H9 (cell line): ENCODE data around the gene SPINK1. TPM values are rescaled to one million over a fixed set of nuclear protein-coding genes. Genes with fewer than 3 reads are reported as not detected.

Experiments
- DNase-seq: peaks from one replicate; pipeline ENCODE4 v3.0.0-alpha.2; 2017
- H2AFZ ChIP-seq: one replicate; pipeline ENCODE4 v1.6.1; 2013; ENCODE audit warnings: mild to moderate bottlenecking, low read length, control low read depth, moderate library complexity
- H2AK5ac ChIP-seq: 2 replicates; pipeline ENCODE4 v1.6.1; 2013; ENCODE audit warnings: low read length, control low read depth, mixed read lengths; ENCODE audit not compliant: insufficient read length
- H2BK120ac ChIP-seq: one replicate; pipeline ENCODE4 v1.6.1; 2013; ENCODE audit warnings: low read depth, mild to moderate bottlenecking, low read length, control low read depth, inconsistent platforms; ENCODE audit not compliant: poor library complexity, severe bottlenecking
- H2BK12ac ChIP-seq: 2 replicates; pipeline ENCODE4 v1.6.1; 2013; ENCODE audit warnings: low read length, control low read depth, mixed read lengths, low read depth; ENCODE audit not compliant: insufficient read length
- H2BK15ac ChIP-seq: 2 replicates; pipeline ENCODE4 v1.6.1; 2013; ENCODE audit warnings: low read depth, low read length, control low read depth
- H2BK20ac ChIP-seq: one replicate; pipeline ENCODE4 v1.6.1; 2013; ENCODE audit warnings: low read depth, mild to moderate bottlenecking, low read length, control low read depth, inconsistent platforms; ENCODE audit not compliant: poor library complexity, severe bottlenecking
- H2BK5ac ChIP-seq: 2 replicates; pipeline ENCODE4 v1.6.1; 2013; ENCODE audit warnings: low read length, control low read depth, mixed read lengths; ENCODE audit not compliant: insufficient read length
- H3K14ac ChIP-seq: 2 replicates; pipeline ENCODE4 v1.6.1; 2013; ENCODE audit warnings: low read length, control low read depth; ENCODE audit not compliant: insufficient read depth
- H3K18ac ChIP-seq: 2 replicates; pipeline ENCODE4 v1.6.1; 2013; ENCODE audit warnings: low read depth, mild to moderate bottlenecking, mixed read lengths, low read length, control low read depth; ENCODE audit not compliant: insufficient read length
- H3K23ac ChIP-seq: 2 replicates; pipeline ENCODE4 v1.6.1; 2013; ENCODE audit warnings: low read length, control low read depth, mixed read lengths, low read depth; ENCODE audit not compliant: insufficient read length
- H3K23me2 ChIP-seq: 2 replicates; pipeline ENCODE4 v1.6.1; 2013; ENCODE audit warnings: low read depth, mild to moderate bottlenecking, mixed read lengths, low read length, control low read depth; ENCODE audit not compliant: insufficient read length, poor library complexity, severe bottlenecking
- H3K27ac ChIP-seq: 2 replicates; pipeline ENCODE4 v1.5.1; 2013; ENCODE audit warnings: low read length, control low read depth, mixed read lengths, low read depth; ENCODE audit not compliant: insufficient read length
- H3K27me3 ChIP-seq: 2 replicates; pipeline ENCODE4 v1.6.1; 2013; ENCODE audit warnings: low read length, control low read depth, inconsistent platforms; ENCODE audit not compliant: insufficient read depth
- H3K4ac ChIP-seq: 2 replicates; pipeline ENCODE4 v1.6.1; 2013; ENCODE audit warnings: low read depth, mild to moderate bottlenecking, control low read depth, inconsistent platforms, low read length, moderate library complexity
- H3K4me1 ChIP-seq: 2 replicates; pipeline ENCODE4 v1.6.1; 2013; ENCODE audit warnings: low read length, control low read depth, inconsistent platforms; ENCODE audit not compliant: insufficient read depth
- H3K4me2 ChIP-seq: 2 replicates; pipeline ENCODE4 v1.6.1; 2013; ENCODE audit warnings: low read length, control low read depth, mixed read lengths; ENCODE audit not compliant: insufficient read length, insufficient read depth
- H3K56ac ChIP-seq: 2 replicates; pipeline ENCODE4 v1.6.1; 2013; ENCODE audit warnings: low read depth, mild to moderate bottlenecking, mixed read lengths, low read length, control low read depth; ENCODE audit not compliant: insufficient read length
- H3K79me1 ChIP-seq: 2 replicates; pipeline ENCODE4 v1.6.1; 2013; ENCODE audit warnings: low read depth, mild to moderate bottlenecking, moderate library complexity, low read length, control low read depth, inconsistent platforms; ENCODE audit not compliant: insufficient read depth, poor library complexity, severe bottlenecking
- H3K79me2 ChIP-seq: 2 replicates; pipeline ENCODE4 v1.6.1; 2013; ENCODE audit warnings: low read length, control low read depth, inconsistent platforms; ENCODE audit not compliant: insufficient read depth
- H3K9ac ChIP-seq: 2 replicates; pipeline ENCODE4 v1.6.1; 2013; ENCODE audit warnings: low read length, control low read depth, mixed read lengths; ENCODE audit not compliant: insufficient read length; ENCODE audit errors: extremely low read depth
- H3K9me3 ChIP-seq: one replicate; pipeline ENCODE4 v1.6.1; 2013; ENCODE audit warnings: low read depth, low read length, inconsistent platforms; ENCODE audit not compliant: control insufficient read depth
- H3T11ph ChIP-seq: one replicate; pipeline ENCODE4 v1.6.1; 2013; ENCODE audit warnings: mild to moderate bottlenecking, low read length, control low read depth, inconsistent platforms
- H4K20me1 ChIP-seq: one replicate; pipeline ENCODE4 v1.6.1; 2013; ENCODE audit not compliant: control insufficient read depth, insufficient read length, insufficient read depth
- H4K5ac ChIP-seq: 2 replicates; pipeline ENCODE4 v1.6.1; 2013; ENCODE audit warnings: low read depth, mild to moderate bottlenecking, mixed read lengths, low read length, control low read depth; ENCODE audit not compliant: insufficient read length
- H4K8ac ChIP-seq: replicated peaks from 2 replicates; pipeline ENCODE4 v1.6.1; 2013; ENCODE audit warnings: low read length, control low read depth, mixed read lengths, low read depth; ENCODE audit not compliant: insufficient read length
- H4K91ac ChIP-seq: 2 replicates; pipeline ENCODE4 v1.6.1; 2013; ENCODE audit warnings: low read depth, mild to moderate bottlenecking, moderate library complexity, mixed read lengths, low read length, control low read depth; ENCODE audit not compliant: insufficient read length
- H3K27ac Mint-ChIP-seq, 3 experiments: 2 replicates in 2 of 3; 3 replicates in 1 of 3; pipeline ENCODE4 v1.8.0; 2020 to 2021; ENCODE audit warnings: mixed read lengths in 3 of 3, mild to moderate bottlenecking in 1 of 3, moderate library complexity in 1 of 3
- H3K27me3 Mint-ChIP-seq: 2 replicates; pipeline ENCODE4 v1.8.0; 2021; ENCODE audit warnings: low read depth, mild to moderate bottlenecking, moderate library complexity, mixed read lengths
- H3K36me3 Mint-ChIP-seq, 3 experiments: 2 replicates in 2 of 3; 3 replicates in 1 of 3; pipeline ENCODE4 v1.8.0; 2020 to 2021; ENCODE audit warnings: low read depth in 3 of 3, mixed read lengths in 3 of 3; ENCODE audit not compliant: insufficient read depth in 1 of 3
- H3K4me1 Mint-ChIP-seq, 2 experiments: 2 replicates each; pipeline ENCODE4 v1.8.0; 2020; ENCODE audit warnings: mixed read lengths in 2 of 2
- H3K4me3 Mint-ChIP-seq, 2 experiments: 2 replicates in 1 of 2; 3 replicates in 1 of 2; pipeline ENCODE4 v1.8.0; 2020 to 2021; ENCODE audit warnings: mild to moderate bottlenecking in 2 of 2, mixed read lengths in 2 of 2, moderate library complexity in 1 of 2
- H3K9me3 Mint-ChIP-seq, 2 experiments: 2 replicates in 1 of 2; 3 replicates in 1 of 2; pipeline ENCODE4 v1.8.0; 2020; ENCODE audit warnings: mild to moderate bottlenecking in 2 of 2, mixed read lengths in 2 of 2, moderate library complexity in 1 of 2
- CTCF ChIP-seq: fragments of 200-600 bp; sonication (generic); conservative IDR thresholded peaks from 3 replicates; pipeline ENCODE4 v1.8.0; 2021; ENCODE audit warnings: antibody characterized with exemption, mild to moderate bottlenecking
- WGBS: extraction: QIAGEN DNeasy Blood & Tissue Kit; methylation state at CpG from one replicate; pipeline ENCODE4 v1.1.7; 2013; ENCODE audit warnings: missing lambda C conversion rate, low lambda C conversion rate, mixed read lengths; ENCODE audit not compliant: insufficient read length; ENCODE audit errors: extremely low coverage; 5-methylcytosine and 5-hydroxymethylcytosine counted together
- total RNA-seq: library from RNA; stranded (reverse); gene quantifications from 2 replicates; pipeline ENCODE4 v1.2.1, GENCODE V29; 2021

Gene SPINK1
- total RNA-seq, 1 experiment from 2014 or later, result 3.1 TPM

DNA sequence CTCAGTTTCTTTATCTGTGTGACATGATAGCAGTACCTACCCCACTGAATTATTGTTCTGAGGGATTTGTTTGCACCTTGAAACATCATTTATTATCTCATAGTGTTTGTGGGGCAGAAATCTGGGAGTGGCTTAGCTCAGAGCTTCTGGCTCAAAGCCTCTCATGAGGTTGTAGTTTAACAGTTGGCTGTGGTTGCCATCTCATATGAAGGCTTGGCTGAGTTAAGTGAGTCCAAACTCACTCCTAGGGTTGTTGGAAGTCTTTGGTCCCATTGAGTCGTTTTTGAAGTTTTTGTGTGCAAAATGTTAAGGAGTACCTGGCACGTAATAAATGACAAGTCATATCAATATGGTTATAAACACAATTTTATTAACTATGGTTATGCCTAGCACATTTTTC is 45.3 kb downstream of the SPINK1 start:
- peaks cover 2% of the 10 kb centered on the region for H4K20me1 ChIP-seq
- no peak overlapping the region for H2BK12ac ChIP-seq
- H2BK5ac ChIP-seq, result no peak overlapping the region
- no peak overlapping the region for H2BK15ac ChIP-seq
- no peaks in the 10 kb centered on the region for H3K79me2 ChIP-seq
- H4K5ac ChIP-seq, result no peak overlapping the region
- no peak overlapping the region for H2BK20ac ChIP-seq
- no peaks in the 10 kb centered on the region for H3K27me3 Mint-ChIP-seq
- H3K14ac ChIP-seq, result no peak overlapping the region
- WGBS, result no CpG with 5 or more reads among the region's 2 CpGs
- H4K91ac ChIP-seq, result no peak overlapping the region
- no peaks in the 10 kb centered on the region for H3K79me1 ChIP-seq
- peaks cover 12 to 17% of the 10 kb centered on the region in 2 experiments for H3K4me1 Mint-ChIP-seq
- TF ChIP-seq CTCF, result no peak
- H3K27ac Mint-ChIP-seq, result no peak overlapping the region
- peaks cover 8% of the 10 kb centered on the region for H3K23me2 ChIP-seq
- H4K8ac ChIP-seq, result no peak overlapping the region
- no peaks in the 10 kb centered on the region for H3K27me3 ChIP-seq
- H2AFZ ChIP-seq, result no peak overlapping the region
- H3K9me3 Mint-ChIP-seq, result no peaks in the 10 kb centered on the region
- H3K56ac ChIP-seq, result no peak overlapping the region
- no peak overlapping the region for H3K4ac ChIP-seq
- no peak overlapping the region for H3K9ac ChIP-seq
- no peaks in the 10 kb centered on the region for H3K4me1 ChIP-seq
- H3K4me2 ChIP-seq, result no peak overlapping the region
- no peak overlapping the region for H3K18ac ChIP-seq
- H2AK5ac ChIP-seq, result no peak overlapping the region
- no peak overlapping the region for H3K27ac ChIP-seq
- no peak for DNase-seq
- H3K23ac ChIP-seq, result no peak overlapping the region
- H3K36me3 Mint-ChIP-seq, result no peaks in the 10 kb centered on the region
- H3K9me3 ChIP-seq, result no peaks in the 10 kb centered on the region
- H3T11ph ChIP-seq, result no peak overlapping the region
- H2BK120ac ChIP-seq, result no peak overlapping the region
- no peak overlapping the region for H3K4me3 Mint-ChIP-seq
